GM19351 (cell line): Measurements from ENCODE around the gene DAZ4.
"Not testable (repeated sequence)": the region's sequence is repeated elsewhere in the genome, so short reads cannot be mapped to it uniquely, and the experiment has no call there.

Experiments
- ATAC-seq: cut with Tn5 transposase; IDR thresholded peaks from one replicate; pipeline ENCODE4 v1.9.1; 2021; ENCODE audit warnings: mild to moderate bottlenecking, moderate library complexity; ENCODE audit not compliant: unreplicated experiment

DAZ4 gene

DNA sequence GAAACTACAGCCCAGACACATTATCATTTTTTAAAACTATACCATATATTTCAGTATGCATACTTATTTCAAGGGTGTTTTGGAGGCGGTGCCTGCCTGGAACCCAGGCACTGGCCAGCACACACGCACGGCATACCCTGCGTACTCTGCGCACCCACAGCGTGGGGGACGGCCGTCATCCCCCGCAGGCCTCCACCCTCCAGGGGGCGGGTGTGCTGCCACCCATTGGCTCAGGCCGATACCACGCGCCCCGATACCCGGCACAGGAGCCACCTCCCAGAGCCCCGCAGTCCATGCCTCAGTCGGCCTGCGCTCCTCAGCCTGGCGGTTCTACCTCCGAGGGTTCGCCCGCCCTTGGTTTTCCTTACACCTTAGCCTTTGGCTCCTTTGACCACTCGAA is at the start of gene DAZ4:
DAZ4 (plus strand) TSS at position 301 of the 400 bp plus-strand sequence. CDS start 208 bp downstream, outside the sequence.
- not testable (repeated sequence) for ATAC-seq

GRCh38 chrY:24813293-24813692 is 20.4 kb upstream of the DAZ4 start, which contains the start of gene DAZ3:
Gene DAZ3, minus strand, starts transcription at chrY:24813393. Its CDS starts 208 bp downstream, at chrY:24813185.
- not testable (repeated sequence) for ATAC-seq

DNA sequence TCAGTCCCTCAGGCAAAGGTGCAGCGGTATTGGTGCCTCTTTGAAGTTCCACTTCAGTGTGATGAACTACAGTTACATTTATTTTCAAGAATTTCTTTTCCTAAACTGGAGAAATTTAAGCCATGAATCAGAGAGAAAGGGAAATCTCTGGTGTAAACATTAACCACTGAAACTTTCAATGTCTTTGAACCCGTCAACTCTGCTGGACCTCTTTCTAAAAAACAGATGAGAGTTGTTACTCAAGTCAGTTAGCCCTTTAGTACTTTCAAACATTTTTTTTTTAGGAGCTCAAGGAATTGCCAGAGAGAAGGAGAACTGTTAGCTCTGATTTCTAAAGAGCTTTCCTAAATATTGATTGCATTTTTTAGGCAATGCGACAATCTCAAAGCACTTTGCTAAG is 11.9 kb upstream of the DAZ4 start:
- not testable (repeated sequence) for ATAC-seq

DNA sequence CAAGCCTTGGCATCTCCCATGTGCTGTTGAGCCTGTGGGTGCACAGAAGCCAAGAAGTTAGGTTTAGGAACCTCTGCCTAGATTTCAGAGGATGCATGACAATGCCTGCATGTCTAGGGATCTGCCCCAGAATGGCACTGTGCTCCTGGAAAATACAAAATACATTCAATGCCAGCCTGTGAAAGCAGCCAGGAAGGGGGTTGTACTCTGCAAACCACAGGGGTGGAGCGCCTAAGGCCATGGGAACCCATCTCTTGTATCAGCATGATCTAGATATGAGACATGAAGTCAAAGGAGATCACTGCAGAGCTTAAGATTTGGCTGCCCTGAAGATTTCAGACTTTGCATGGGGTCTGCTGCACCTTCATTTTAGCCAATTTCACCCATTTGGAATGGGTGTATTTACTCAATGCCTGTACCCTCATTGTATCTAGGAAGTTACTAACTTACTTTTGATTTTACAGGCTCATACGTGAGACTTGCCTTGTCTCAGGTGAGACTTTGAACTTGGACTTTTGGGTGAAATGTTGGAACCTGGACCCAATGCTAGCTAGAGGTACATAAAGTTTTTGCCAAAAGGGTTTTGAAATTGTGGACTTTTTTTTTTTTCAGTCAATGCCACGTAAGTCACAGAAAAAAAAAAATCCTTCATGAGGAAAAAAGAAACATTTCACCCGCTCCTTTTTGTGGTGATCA is 9.4 kb upstream of the DAZ4 start:
- not testable (repeated sequence) for ATAC-seq

DNA sequence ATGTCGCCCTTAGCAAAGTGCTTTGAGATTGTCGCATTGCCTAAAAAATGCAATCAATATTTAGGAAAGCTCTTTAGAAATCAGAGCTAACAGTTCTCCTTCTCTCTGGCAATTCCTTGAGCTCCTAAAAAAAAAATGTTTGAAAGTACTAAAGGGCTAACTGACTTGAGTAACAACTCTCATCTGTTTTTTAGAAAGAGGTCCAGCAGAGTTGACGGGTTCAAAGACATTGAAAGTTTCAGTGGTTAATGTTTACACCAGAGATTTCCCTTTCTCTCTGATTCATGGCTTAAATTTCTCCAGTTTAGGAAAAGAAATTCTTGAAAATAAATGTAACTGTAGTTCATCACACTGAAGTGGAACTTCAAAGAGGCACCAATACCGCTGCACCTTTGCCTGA is 8.7 kb upstream of the DAZ4 start:
- not testable (repeated sequence) for ATAC-seq
